ENCODE measurements around the gene HOXD4.

DNA sequence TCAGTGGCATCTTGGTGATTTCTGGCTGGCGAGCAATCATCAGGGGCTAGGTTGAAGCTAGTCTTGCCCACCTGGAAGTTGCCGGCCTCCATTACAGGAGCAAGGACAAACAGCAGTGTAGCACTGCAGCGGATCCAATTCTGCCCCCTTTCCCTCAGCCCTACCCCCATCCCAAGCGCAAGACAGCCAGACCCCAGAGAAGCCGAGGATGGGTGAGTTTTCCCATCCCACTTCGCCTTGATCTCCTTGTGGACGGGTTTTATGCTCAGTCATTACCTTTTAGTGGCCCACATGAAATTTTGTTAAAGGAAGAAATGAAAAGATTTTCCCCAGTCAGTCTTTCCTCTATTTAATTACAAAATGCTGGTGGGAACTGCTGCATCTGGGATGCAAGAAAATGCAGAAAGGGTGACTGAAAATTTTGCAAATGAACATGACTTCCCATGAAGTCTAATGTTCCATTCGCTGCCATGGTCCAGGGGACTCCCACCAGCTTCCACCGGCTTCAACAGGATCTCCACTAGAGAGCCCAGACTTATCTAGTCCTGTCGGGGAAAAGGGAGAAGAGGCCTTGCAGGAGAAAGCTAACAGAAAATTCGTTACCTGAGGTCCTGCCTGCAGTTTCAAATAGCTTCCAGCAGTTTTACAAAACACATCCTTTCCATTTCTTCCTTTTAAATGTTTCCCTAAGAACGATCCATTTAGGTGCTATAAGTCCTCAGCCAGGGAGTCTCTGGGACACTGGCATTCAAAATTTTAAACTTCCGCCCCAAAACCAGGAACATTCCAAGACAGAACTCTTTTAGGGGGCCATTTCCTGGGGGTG, 30.8 kb upstream of the HOXD4 start:
- TF ChIP-seq POLR2A (IDR thresholded peaks at IDR 0.05; ENCODE audit: low read length) (no peak), GATA1 (IDR thresholded peaks at IDR 0.05; ENCODE audit: low read depth, low read length) (no peak)
